ENCODE results near the gene SLC40A1.

The SLC40A1 gene

DNA sequence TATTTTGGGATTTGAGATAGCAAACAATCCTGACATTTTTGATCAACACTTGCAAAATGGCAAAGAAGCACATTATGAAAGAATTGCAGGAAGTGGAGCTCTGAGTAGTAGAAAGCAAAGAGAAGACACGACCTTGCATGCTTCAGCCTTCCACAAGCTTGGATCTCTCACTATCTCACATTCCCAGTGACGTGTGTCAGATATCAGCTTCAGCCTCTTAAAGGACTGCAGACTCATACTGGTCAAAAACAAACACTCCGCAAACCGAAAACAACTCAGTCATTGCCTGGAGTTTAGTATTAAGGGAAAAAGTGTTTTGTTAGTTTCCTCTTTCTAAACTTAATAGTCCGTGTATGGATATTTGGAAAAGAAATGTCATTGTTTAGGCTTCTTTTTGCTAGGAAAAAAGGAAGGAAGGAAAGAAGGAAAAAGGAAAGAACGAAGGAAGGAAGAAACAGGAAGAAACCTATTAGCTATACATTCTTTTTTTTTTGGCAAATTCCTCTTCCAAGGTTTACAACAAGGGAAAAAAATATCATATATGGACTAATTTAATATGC lies 32.6 kb upstream of the SLC40A1 start:
- DNase-seq (ENCODE audit: low read depth): no peak
- in situ Hi-C loops (cut with HindIII; ENCODE audit: low sequenced_read_pairs): no loop called here
- TF ChIP-seq, protein P1, sequence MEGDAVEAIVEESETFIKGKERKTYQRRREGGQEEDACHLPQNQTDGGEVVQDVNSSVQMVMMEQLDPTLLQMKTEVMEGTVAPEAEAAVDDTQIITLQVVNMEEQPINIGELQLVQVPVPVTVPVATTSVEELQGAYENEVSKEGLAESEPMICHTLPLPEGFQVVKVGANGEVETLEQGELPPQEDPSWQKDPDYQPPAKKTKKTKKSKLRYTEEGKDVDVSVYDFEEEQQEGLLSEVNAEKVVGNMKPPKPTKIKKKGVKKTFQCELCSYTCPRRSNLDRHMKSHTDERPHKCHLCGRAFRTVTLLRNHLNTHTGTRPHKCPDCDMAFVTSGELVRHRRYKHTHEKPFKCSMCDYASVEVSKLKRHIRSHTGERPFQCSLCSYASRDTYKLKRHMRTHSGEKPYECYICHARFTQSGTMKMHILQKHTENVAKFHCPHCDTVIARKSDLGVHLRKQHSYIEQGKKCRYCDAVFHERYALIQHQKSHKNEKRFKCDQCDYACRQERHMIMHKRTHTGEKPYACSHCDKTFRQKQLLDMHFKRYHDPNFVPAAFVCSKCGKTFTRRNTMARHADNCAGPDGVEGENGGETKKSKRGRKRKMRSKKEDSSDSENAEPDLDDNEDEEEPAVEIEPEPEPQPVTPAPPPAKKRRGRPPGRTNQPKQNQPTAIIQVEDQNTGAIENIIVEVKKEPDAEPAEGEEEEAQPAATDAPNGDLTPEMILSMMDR (IDR thresholded peaks at IDR 0.05; ENCODE audit: low read depth, low read length, missing control alignments): no peak

DNA sequence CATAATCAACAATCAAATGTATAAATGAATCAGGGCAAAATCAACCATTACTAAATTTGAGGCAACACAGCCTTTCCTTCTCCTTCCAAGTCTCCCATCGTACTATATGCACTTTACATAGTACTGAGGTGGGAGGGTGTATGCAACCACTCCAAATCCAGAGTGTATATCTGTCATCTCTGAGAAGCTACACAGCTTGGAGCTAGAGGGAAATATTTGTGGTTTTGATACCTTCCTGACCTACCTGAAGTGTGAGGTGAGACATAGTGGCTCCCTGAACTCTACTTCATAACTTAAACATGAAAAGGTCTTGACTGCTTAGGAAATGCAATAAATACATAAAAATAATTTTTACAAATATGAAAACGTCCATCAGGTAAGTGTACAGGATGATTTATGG lies 30.1 kb upstream of the SLC40A1 start:
- in situ Hi-C loops (cut with HindIII; ENCODE audit: low sequenced_read_pairs): no loop called here
- H3K4me3 ChIP-seq (ENCODE audit: low read depth, low read length): no peak overlapping the region
- TF ChIP-seq, protein P1 (IDR thresholded peaks at IDR 0.05; ENCODE audit: low read depth, low read length, missing control alignments): no peak
- no peak for DNase-seq (ENCODE audit: low read depth)

More for the DNA sequence above, 32.6 kb upstream of the SLC40A1 start:
- H3K4me3 ChIP-seq (ENCODE audit: low read depth, low read length): no peak overlapping the region

DNA sequence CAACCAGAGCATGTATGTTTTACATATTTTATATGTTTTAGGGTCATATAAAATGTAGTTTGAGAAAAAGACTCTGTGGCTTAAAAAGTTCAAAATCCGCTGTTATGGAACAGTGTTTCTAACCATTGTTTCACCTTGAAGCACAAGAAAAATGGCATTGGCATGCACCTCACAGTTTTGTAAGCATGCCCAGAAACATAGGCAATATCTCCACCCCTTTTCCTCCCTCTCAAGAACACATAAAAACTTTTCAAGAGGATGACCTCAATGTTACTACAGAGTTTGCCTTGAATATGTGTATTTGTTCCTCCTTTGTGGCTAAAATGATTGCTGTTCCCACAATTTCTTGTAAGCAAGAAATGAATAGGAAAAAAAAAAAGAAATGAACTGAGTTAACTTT lies 29.3 kb upstream of the SLC40A1 start:
- TF ChIP-seq, protein P1 (IDR thresholded peaks at IDR 0.05; ENCODE audit: low read depth, low read length, missing control alignments): no peak
- in situ Hi-C loops (cut with HindIII; ENCODE audit: low sequenced_read_pairs): no loop called here
- no peak overlapping the region for H3K4me3 ChIP-seq (ENCODE audit: low read depth, low read length)
- DNase-seq (ENCODE audit: low read depth): no peak

DNA sequence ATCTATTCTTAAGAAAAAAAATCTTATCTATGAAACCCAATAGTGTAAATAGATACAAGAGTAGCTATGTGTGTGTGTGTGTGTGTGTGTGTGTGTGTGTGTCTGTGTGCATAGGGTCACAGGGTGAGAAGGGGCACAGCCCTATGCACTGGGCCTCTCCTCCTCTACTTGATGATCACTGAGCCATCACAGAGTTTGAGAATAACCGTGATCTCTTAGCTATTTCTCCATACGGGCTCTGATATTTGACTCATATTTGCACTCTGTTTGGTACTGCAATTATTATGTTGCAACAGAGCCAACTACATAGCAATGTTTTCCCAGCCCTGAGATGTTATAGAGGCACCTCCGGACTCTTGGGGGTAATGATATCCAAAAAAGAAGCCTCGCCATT lies 28.8 kb upstream of the SLC40A1 start:
- DNase-seq (ENCODE audit: low read depth): no peak
- in situ Hi-C loops (cut with HindIII; ENCODE audit: low sequenced_read_pairs): no loop called here
- H3K4me3 ChIP-seq (ENCODE audit: low read depth, low read length): no peak overlapping the region
- TF ChIP-seq, protein P1 (IDR thresholded peaks at IDR 0.05; ENCODE audit: low read depth, low read length, missing control alignments): no peak

- no peak overlapping the region for H3K4me3 ChIP-seq (ENCODE audit: low read depth, low read length)
- TF ChIP-seq, protein P1 (IDR thresholded peaks at IDR 0.05; ENCODE audit: low read depth, low read length, missing control alignments): no peak
- DNase-seq (ENCODE audit: low read depth): no peak
- in situ Hi-C loops (cut with HindIII; ENCODE audit: low sequenced_read_pairs): no loop called here
These were observed 28.3 kb upstream of the SLC40A1 start for GRCh38 chr2:189608795-189609422.

GRCh38 chr2:189608170-189608569 lies 27.6 kb upstream of the SLC40A1 start:
- H3K4me3 ChIP-seq (ENCODE audit: low read depth, low read length): no peak overlapping the region
- in situ Hi-C loops (cut with HindIII; ENCODE audit: low sequenced_read_pairs): no loop called here
- TF ChIP-seq, protein P1 (IDR thresholded peaks at IDR 0.05; ENCODE audit: low read depth, low read length, missing control alignments): no peak
- DNase-seq (ENCODE audit: low read depth): no peak
